HepG2 (cell line): ENCODE results near the gene SLC13A5. TPM values are rescaled to one million over a fixed set of nuclear protein-coding genes. Genes with fewer than 3 reads are reported as not detected.
A peak's percentile ranks its signal among the peaks of the same experiment; 100 is the strongest.

Experiments used
- ATRX ChIP-seq: sonication (generic); formaldehyde crosslinking; IDR thresholded peaks from 2 replicates; pipeline ENCODE4 v1.4.0; 2020; ENCODE audit warnings: missing genetic modification reagents, borderline replicate concordance
- ELF3 ChIP-seq: IDR thresholded peaks from 2 replicates; pipeline ENCODE4 v1.6.1; 2016; ENCODE audit warnings: missing genetic modification reagents, missing compliant biosample characterization
- EP300 ChIP-seq, 3 experiments: sonication (generic) in 1 of 3; formaldehyde crosslinking in 1 of 3; IDR thresholded peaks; 2 replicates each; pipeline versions ENCODE4 v1.5.1 to v1.6.1; 2011 to 2020; ENCODE audit warnings: low read depth in 2 of 3, low read length in 2 of 3, borderline replicate concordance in 1 of 3, improper control_type of control experiment in 1 of 3, mild to moderate bottlenecking in 1 of 3, missing genetic modification reagents in 1 of 3, moderate library complexity in 1 of 3
- EZH2 ChIP-seq: conservative IDR thresholded peaks from 2 replicates; pipeline ENCODE4 v1.6.1; 2012; ENCODE audit warnings: mild to moderate bottlenecking, low read depth, low read length, moderate library complexity
- FIP1L1 ChIP-seq: fragments of 200-400 bp; formaldehyde crosslinking; IDR thresholded peaks from 2 replicates; pipeline ENCODE4 v1.6.1; 2018; ENCODE audit warnings: low read depth, mild to moderate bottlenecking, low read length, moderate library complexity, borderline replicate concordance; ENCODE audit not compliant: insufficient read depth
- FOSL2 ChIP-seq: sonication (generic); formaldehyde crosslinking; IDR thresholded peaks from 2 replicates; pipeline ENCODE4 v1.4.0; 2020; ENCODE audit warnings: missing genetic modification reagents
- GRHL1 ChIP-seq: sonication (generic); formaldehyde crosslinking; conservative IDR thresholded peaks from 2 replicates; pipeline ENCODE4 v1.8.0; 2022; ENCODE audit warnings: missing genetic modification reagents
- HMGXB4 ChIP-seq, 2 experiments: sonication (generic) in 1 of 2; formaldehyde crosslinking in 1 of 2; IDR thresholded peaks; 2 replicates each; pipeline versions ENCODE4 v1.4.0 to v1.6.1; 2018 to 2020; ENCODE audit warnings: missing genetic modification reagents in 2 of 2, borderline replicate concordance in 1 of 2, low read depth in 1 of 2, mild to moderate bottlenecking in 1 of 2, missing biosample characterization in 1 of 2
- IKZF1 ChIP-seq: fragments of 450-650 bp; IDR thresholded peaks from 2 replicates; pipeline ENCODE4 v1.7.1; 2016
- KDM1A ChIP-seq: IDR thresholded peaks from 2 replicates; pipeline ENCODE4 v1.6.1; 2016; ENCODE audit warnings: missing compliant biosample characterization
- KDM3A ChIP-seq: IDR thresholded peaks from 2 replicates; pipeline ENCODE4 v1.6.1; 2018; ENCODE audit warnings: low read depth, missing compliant biosample characterization
- MIER3 ChIP-seq: IDR thresholded peaks from 2 replicates; pipeline ENCODE4 v1.6.1; 2016; ENCODE audit warnings: missing compliant biosample characterization, borderline replicate concordance
- MLX ChIP-seq: IDR thresholded peaks from 2 replicates; pipeline ENCODE4 v1.6.1; 2016
- POLR2A ChIP-seq, 2 experiments: IDR thresholded peaks; 2 replicates each; pipeline ENCODE4 v1.6.1; 2011; ENCODE audit warnings: low read depth in 2 of 2, low read length in 2 of 2, mild to moderate bottlenecking in 1 of 2, moderate library complexity in 1 of 2; ENCODE audit not compliant: insufficient read depth in 1 of 2
- SALL2 ChIP-seq: sonication (generic); formaldehyde crosslinking; IDR thresholded peaks from 2 replicates; pipeline ENCODE4 v1.8.1; 2023; ENCODE audit warnings: mild to moderate bottlenecking, missing genetic modification reagents, inconsistent platforms
- SAP130 ChIP-seq: IDR thresholded peaks from 2 replicates; pipeline ENCODE4 v1.6.1; 2016; ENCODE audit warnings: low read depth
- SOX5 ChIP-seq: IDR thresholded peaks from 2 replicates; pipeline ENCODE4 v1.6.1; 2016; ENCODE audit warnings: borderline replicate concordance
- ZBTB38 ChIP-seq: sonication (generic); formaldehyde crosslinking; IDR thresholded peaks from 2 replicates; pipeline ENCODE4 v1.5.1; 2020; ENCODE audit warnings: mild to moderate bottlenecking, missing genetic modification reagents
- ZNF687 ChIP-seq: sonication (generic); formaldehyde crosslinking; IDR thresholded peaks from 2 replicates; pipeline ENCODE4 v1.5.1; 2020; ENCODE audit warnings: mild to moderate bottlenecking, missing genetic modification reagents, moderate library complexity
- ZUFSP ChIP-seq: sonication (generic); formaldehyde crosslinking; IDR thresholded peaks from 2 replicates; pipeline ENCODE4 v1.9.0; 2021; ENCODE audit warnings: missing genetic modification reagents, mild to moderate bottlenecking, borderline replicate concordance
- polyA plus RNA-seq, 8 experiments: library from polyadenylated mRNA; depleted of rRNA in 3 of 8; stranded (reverse) in 7 of 8; unstranded in 1 of 8; fragments of >200 nt; fragmentation: Illumina TruSeq in 4 of 8; extraction: Trizol in 4 of 8; gene quantifications; 2 replicates each; pipeline versions ENCODE4 v1.2.1 to v1.2.3, GENCODE V29; 2011 to 2016; ENCODE audit warnings: low read depth in 4 of 8, missing spikeins in 1 of 8, mixed read lengths in 1 of 8; ENCODE audit not compliant: insufficient read depth in 1 of 8
- total RNA-seq, 5 experiments: library from RNA; depleted of rRNA; stranded (reverse); fragments of >200 nt; fragmentation: Illumina TruSeq; extraction: Trizol; gene quantifications; 2 replicates each; pipeline ENCODE4 v1.2.3, GENCODE V29; 2016; ENCODE audit warnings: low read depth in 1 of 5

SLC13A5 gene
- total and polyA plus RNA-seq, 2 of the 13 experiments (the other 11 are each of a cell fraction or from before 2014, with no cell fraction given): 42.8 to 310 TPM

GRCh38 chr17:6700948-6701307, 12.2 kb downstream of the SLC13A5 start (continued):
- no peak; a peak in 1 of 4 replicates for TF ChIP-seq HMGXB4 (CRISPR knock-in tag; IDR thresholded peaks at IDR 0.05; ENCODE audit: borderline replicate concordance in 1 of 2, low read depth in 1 of 2)
- TF ChIP-seq SOX5 (CRISPR knock-in tag): 0 out of 2 replicates have a peak, but pooled peaks have one; percentile 29
- no peak for TF ChIP-seq ZUFSP (CRISPR knock-in tag)
- TF ChIP-seq KDM1A (CRISPR knock-in tag): no peak
- 0 out of 4 replicates have a peak, but pooled peaks of 1 of the 2 experiments have one; percentile 19 for TF ChIP-seq EP300 (IDR thresholded peaks at IDR 0.05; ENCODE audit: low read depth in 2 of 2, low read length in 2 of 2)
- no peak for TF ChIP-seq EP300 (CRISPR knock-in tag; IDR thresholded peaks at IDR 0.05; ENCODE audit: borderline replicate concordance)
- TF ChIP-seq ATRX (CRISPR knock-in tag): no peak
- TF ChIP-seq ELF3: peak; percentile 58
- TF ChIP-seq FIP1L1: 0 out of 2 replicates have a peak, but pooled peaks have one; percentile 37
- TF ChIP-seq EZH2: no peak
- TF ChIP-seq ZBTB38: 0 out of 2 replicates have a peak, but pooled peaks have one; percentile 12
- TF ChIP-seq MLX (CRISPR knock-in tag): peak; percentile 17; the same call in 1 of the 2 replicates
- 0 out of 2 replicates have a peak, but pooled peaks have one; percentile 36 for TF ChIP-seq KDM3A (CRISPR knock-in tag)
- peak; percentile 9; the same call in 1 of the 2 replicates for TF ChIP-seq FOSL2
- TF ChIP-seq MIER3 (CRISPR knock-in tag): peak; percentile 34; the same call in 1 of the 2 replicates
- TF ChIP-seq GRHL1 (CRISPR knock-in tag): no peak
- TF ChIP-seq SALL2 (CRISPR knock-in tag): 0 out of 2 replicates have a peak, but pooled peaks have one; percentile 12
- TF ChIP-seq ZNF687 (CRISPR knock-in tag): peak; percentile 87
- peak; percentile 17; the same call in 1 of the 2 replicates for TF ChIP-seq SAP130
- no peak for TF ChIP-seq IKZF1
- peak in 1 of 2 experiments; percentile 23; a peak in 1 of 4 replicates for TF ChIP-seq POLR2A (IDR thresholded peaks at IDR 0.05; ENCODE audit: insufficient read depth in 1 of 2, low read depth in 2 of 2, low read length in 2 of 2)
